ENCODE measurements around the gene GTF3C5. TPM values are rescaled to one million over a fixed set of nuclear protein-coding genes. Genes with fewer than 3 reads are reported as not detected.

Gene GTF3C5
- total and polyA plus RNA-seq, 9 of the 15 experiments (the other 6 are each of a cell fraction or from before 2014, with no cell fraction given) = 3.8 to 118 (median 83.7) TPM

DNA sequence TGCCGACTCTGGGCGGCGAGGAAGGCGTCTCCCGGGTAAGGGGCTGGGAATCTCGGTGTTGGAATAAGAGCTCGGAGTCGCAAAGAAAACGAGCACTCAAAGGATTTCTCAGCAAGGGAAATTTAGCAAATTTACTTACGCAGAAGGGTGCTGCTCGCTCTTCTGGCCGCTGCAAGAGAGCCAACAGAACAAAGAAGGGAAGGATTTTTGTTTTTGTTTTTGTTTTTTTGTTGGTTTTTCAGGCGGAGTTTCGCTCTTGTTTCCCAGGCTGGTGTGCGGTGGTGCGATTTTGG is 279 bp downstream of the GTF3C5 start (continued):
- no peak; the same call in 1 of the 2 replicates for TF ChIP-seq BCOR (IDR thresholded peaks at IDR 0.05)
- TF ChIP-seq ZNF217 (CRISPR knock-in tag; IDR thresholded peaks at IDR 0.05) = no peak
- no peak for TF ChIP-seq CEBPB (tag; IDR thresholded peaks at IDR 0.05)
- TF ChIP-seq, protein P1, sequence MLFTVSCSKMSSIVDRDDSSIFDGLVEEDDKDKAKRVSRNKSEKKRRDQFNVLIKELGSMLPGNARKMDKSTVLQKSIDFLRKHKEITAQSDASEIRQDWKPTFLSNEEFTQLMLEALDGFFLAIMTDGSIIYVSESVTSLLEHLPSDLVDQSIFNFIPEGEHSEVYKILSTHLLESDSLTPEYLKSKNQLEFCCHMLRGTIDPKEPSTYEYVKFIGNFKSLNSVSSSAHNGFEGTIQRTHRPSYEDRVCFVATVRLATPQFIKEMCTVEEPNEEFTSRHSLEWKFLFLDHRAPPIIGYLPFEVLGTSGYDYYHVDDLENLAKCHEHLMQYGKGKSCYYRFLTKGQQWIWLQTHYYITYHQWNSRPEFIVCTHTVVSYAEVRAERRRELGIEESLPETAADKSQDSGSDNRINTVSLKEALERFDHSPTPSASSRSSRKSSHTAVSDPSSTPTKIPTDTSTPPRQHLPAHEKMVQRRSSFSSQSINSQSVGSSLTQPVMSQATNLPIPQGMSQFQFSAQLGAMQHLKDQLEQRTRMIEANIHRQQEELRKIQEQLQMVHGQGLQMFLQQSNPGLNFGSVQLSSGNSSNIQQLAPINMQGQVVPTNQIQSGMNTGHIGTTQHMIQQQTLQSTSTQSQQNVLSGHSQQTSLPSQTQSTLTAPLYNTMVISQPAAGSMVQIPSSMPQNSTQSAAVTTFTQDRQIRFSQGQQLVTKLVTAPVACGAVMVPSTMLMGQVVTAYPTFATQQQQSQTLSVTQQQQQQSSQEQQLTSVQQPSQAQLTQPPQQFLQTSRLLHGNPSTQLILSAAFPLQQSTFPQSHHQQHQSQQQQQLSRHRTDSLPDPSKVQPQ (CRISPR knock-in tag; IDR thresholded peaks at IDR 0.05; ENCODE audit: borderline replicate concordance) = no peak
- TF ChIP-seq, protein P2, sequence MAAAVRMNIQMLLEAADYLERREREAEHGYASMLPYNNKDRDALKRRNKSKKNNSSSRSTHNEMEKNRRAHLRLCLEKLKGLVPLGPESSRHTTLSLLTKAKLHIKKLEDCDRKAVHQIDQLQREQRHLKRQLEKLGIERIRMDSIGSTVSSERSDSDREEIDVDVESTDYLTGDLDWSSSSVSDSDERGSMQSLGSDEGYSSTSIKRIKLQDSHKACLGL (CRISPR knock-in tag; IDR thresholded peaks at IDR 0.05; ENCODE audit: borderline replicate concordance, poor library complexity, severe bottlenecking) = no peak
- TF ChIP-seq, protein P3, sequence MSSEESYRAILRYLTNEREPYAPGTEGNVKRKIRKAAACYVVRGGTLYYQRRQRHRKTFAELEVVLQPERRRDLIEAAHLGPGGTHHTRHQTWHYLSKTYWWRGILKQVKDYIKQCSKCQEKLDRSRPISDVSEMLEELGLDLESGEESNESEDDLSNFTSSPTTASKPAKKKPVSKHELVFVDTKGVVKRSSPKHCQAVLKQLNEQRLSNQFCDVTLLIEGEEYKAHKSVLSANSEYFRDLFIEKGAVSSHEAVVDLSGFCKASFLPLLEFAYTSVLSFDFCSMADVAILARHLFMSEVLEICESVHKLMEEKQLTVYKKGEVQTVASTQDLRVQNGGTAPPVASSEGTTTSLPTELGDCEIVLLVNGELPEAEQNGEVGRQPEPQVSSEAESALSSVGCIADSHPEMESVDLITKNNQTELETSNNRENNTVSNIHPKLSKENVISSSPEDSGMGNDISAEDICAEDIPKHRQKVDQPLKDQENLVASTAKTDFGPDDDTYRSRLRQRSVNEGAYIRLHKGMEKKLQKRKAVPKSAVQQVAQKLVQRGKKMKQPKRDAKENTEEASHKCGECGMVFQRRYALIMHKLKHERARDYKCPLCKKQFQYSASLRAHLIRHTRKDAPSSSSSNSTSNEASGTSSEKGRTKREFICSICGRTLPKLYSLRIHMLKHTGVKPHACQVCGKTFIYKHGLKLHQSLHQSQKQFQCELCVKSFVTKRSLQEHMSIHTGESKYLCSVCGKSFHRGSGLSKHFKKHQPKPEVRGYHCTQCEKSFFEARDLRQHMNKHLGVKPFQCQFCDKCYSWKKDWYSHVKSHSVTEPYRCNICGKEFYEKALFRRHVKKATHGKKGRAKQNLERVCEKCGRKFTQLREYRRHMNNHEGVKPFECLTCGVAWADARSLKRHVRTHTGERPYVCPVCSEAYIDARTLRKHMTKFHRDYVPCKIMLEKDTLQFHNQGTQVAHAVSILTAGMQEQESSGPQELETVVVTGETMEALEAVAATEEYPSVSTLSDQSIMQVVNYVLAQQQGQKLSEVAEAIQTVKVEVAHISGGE (CRISPR knock-in tag; IDR thresholded peaks at IDR 0.05) = peak in 1 of 3 experiments; percentile 85; a peak in 2 of 6 replicates
- TF ChIP-seq ESRRB (CRISPR knock-in tag; IDR thresholded peaks at IDR 0.05; ENCODE audit: borderline replicate concordance) = no peak
- no peak for TF ChIP-seq RB1 (IDR thresholded peaks at IDR 0.05; ENCODE audit: low read depth)
- TF ChIP-seq TAF9B (IDR thresholded peaks at IDR 0.05; ENCODE audit: partially characterized antibody) = peak; percentile 57
- TF ChIP-seq MTA1 (IDR thresholded peaks at IDR 0.05; ENCODE audit: borderline replicate concordance) = 0 out of 2 replicates have a peak, but pooled peaks have one; percentile 4
- TF ChIP-seq PML (IDR thresholded peaks at IDR 0.05; ENCODE audit: low read length) = no peak
- no peak for TF ChIP-seq CBFA2T3 (IDR thresholded peaks at IDR 0.05)
- no peak for TF ChIP-seq MECOM (CRISPR knock-in tag; IDR thresholded peaks at IDR 0.05)
- peak; percentile 55; the same call in 1 of the 2 replicates for TF ChIP-seq NBN (IDR thresholded peaks at IDR 0.05; ENCODE audit: low read depth)
- no peak for TF ChIP-seq STAG1 (CRISPR knock-in tag; IDR thresholded peaks at IDR 0.05; ENCODE audit: borderline replicate concordance)
- TF ChIP-seq GTF2E2 (tag; IDR thresholded peaks at IDR 0.05) = peak; percentile 98; the same call in 1 of the 2 replicates
- TF ChIP-seq, protein P4, sequence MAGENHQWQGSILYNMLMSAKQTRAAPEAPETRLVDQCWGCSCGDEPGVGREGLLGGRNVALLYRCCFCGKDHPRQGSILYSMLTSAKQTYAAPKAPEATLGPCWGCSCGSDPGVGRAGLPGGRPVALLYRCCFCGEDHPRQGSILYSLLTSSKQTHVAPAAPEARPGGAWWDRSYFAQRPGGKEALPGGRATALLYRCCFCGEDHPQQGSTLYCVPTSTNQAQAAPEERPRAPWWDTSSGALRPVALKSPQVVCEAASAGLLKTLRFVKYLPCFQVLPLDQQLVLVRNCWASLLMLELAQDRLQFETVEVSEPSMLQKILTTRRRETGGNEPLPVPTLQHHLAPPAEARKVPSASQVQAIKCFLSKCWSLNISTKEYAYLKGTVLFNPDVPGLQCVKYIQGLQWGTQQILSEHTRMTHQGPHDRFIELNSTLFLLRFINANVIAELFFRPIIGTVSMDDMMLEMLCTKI (IDR thresholded peaks at IDR 0.05; ENCODE audit: partially characterized antibody) = no peak
- TF ChIP-seq, protein P5, sequence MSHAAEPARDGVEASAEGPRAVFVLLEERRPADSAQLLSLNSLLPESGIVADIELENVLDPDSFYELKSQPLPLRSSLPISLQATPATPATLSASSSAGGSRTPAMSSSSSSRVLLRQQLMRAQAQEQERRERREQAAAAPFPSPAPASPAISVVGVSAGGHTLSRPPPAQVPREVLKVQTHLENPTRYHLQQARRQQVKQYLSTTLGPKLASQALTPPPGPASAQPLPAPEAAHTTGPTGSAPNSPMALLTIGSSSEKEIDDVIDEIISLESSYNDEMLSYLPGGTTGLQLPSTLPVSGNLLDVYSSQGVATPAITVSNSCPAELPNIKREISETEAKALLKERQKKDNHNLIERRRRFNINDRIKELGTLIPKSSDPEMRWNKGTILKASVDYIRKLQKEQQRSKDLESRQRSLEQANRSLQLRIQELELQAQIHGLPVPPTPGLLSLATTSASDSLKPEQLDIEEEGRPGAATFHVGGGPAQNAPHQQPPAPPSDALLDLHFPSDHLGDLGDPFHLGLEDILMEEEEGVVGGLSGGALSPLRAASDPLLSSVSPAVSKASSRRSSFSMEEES (CRISPR knock-in tag; IDR thresholded peaks at IDR 0.05) = no peak
- no peak for TF ChIP-seq CBX8 (IDR thresholded peaks at IDR 0.05; ENCODE audit: borderline replicate concordance, extremely low read depth, low read depth, low read length, poor library complexity, severe bottlenecking)
